WTC11 (cell line): Measurements from ENCODE around the gene C3orf49. TPM values are rescaled to one million over a fixed set of nuclear protein-coding genes. Genes with fewer than 3 reads are reported as not detected.

ENCODE experiments used
- ATAC-seq: fragments of 200-7000 bp; cut with Tn5 transposase; 2 replicates; pipeline ENCODE4 v1.10.0; 2021; ENCODE audit warnings: mild to moderate bottlenecking, moderate library complexity
- CTCF ChIA-PET: fragments of 300-600 bp; sonication (Branson Sonifier 250); formaldehyde crosslinking; loops from one replicate; lab custom pipeline; 2021; ENCODE audit warnings: antibody characterized with exemption; lab: Charles Lee
- POLR2A ChIA-PET: fragments of 350-600 bp; sonication (Branson Sonifier 250); formaldehyde crosslinking; loops from one replicate; lab custom pipeline; 2021; ENCODE audit warnings: antibody characterized with exemption; lab: Charles Lee
- DNase-seq: peaks from one replicate; pipeline ENCODE4 v3.0.0; 2021; ENCODE audit warnings: low spot score
- H3K27ac Mint-ChIP-seq: 2 replicates; pipeline ENCODE4 v1.8.0; 2021; ENCODE audit warnings: mixed read lengths
- H3K27me3 Mint-ChIP-seq: 2 replicates; pipeline ENCODE4 v1.8.0; 2021; ENCODE audit warnings: low read depth, mild to moderate bottlenecking, moderate library complexity, mixed read lengths
- H3K36me3 Mint-ChIP-seq: 2 replicates; pipeline ENCODE4 v1.8.0; 2021; ENCODE audit warnings: mixed read lengths
- H3K4me1 Mint-ChIP-seq: 2 replicates; pipeline ENCODE4 v1.8.0; 2022; ENCODE audit warnings: mixed read lengths
- H3K4me3 Mint-ChIP-seq: 2 replicates; pipeline ENCODE4 v1.8.0; 2021; ENCODE audit warnings: mild to moderate bottlenecking, moderate library complexity, mixed read lengths
- H3K9me3 Mint-ChIP-seq: 2 replicates; pipeline ENCODE4 v1.8.0; 2021; ENCODE audit warnings: mixed read lengths
- CREB1 ChIP-seq: sonication (generic); formaldehyde crosslinking; IDR thresholded peaks from 2 replicates; pipeline ENCODE4 v1.8.0; 2023; ENCODE audit warnings: mild to moderate bottlenecking, missing genetic modification reagents
- CTCF ChIP-seq: fragments of 200-600 bp; IDR thresholded peaks from 2 replicates; pipeline ENCODE4 v1.8.0; 2022; ENCODE audit warnings: antibody characterized with exemption
- EMX1 ChIP-seq: fragments of 250-450 bp; sonication (Bioruptor Pico); IDR thresholded peaks from 2 replicates; pipeline ENCODE4 v1.8.0; 2021; ENCODE audit warnings: mild to moderate bottlenecking
- ERG ChIP-seq: fragments of 250-450 bp; sonication (Bioruptor Pico); IDR thresholded peaks from 2 replicates; pipeline ENCODE4 v1.8.0; 2021; ENCODE audit warnings: mild to moderate bottlenecking
- GRHL2 ChIP-seq: fragments of 250-450 bp; sonication (Bioruptor Pico); IDR thresholded peaks from 2 replicates; pipeline ENCODE4 v1.8.0; 2022; ENCODE audit warnings: mild to moderate bottlenecking, moderate library complexity; ENCODE audit not compliant: insufficient replicate concordance, severe bottlenecking
- NFATC4 ChIP-seq: fragments of 250-450 bp; sonication (Bioruptor Pico); IDR thresholded peaks from 2 replicates; pipeline ENCODE4 v1.9.0; 2021; ENCODE audit warnings: mild to moderate bottlenecking
- SMAD4 ChIP-seq: sonication (generic); formaldehyde crosslinking; IDR thresholded peaks from 2 replicates; pipeline ENCODE4 v1.8.0; 2022; ENCODE audit warnings: mild to moderate bottlenecking, missing genetic modification reagents
- SP1 ChIP-seq: sonication (generic); formaldehyde crosslinking; conservative IDR thresholded peaks from 2 replicates; pipeline ENCODE4 v1.8.1; 2022; ENCODE audit warnings: missing genetic modification reagents
- TP53 ChIP-seq: sonication (generic); formaldehyde crosslinking; IDR thresholded peaks from 2 replicates; pipeline ENCODE4 v1.8.1; 2023; ENCODE audit warnings: mild to moderate bottlenecking, missing genetic modification reagents
- ZNF671 ChIP-seq: fragments of 250-450 bp; sonication (Bioruptor Pico); IDR thresholded peaks from 2 replicates; pipeline ENCODE4 v1.8.0; 2021; ENCODE audit warnings: mild to moderate bottlenecking
- total RNA-seq: library from RNA; stranded (reverse); gene quantifications from 3 replicates; pipeline ENCODE4 v1.2.3, GENCODE V29; 2021
- TF ChIP-seq, protein P1 (sequence below): sonication (generic); formaldehyde crosslinking; conservative IDR thresholded peaks from 2 replicates; pipeline ENCODE4 v1.8.1; 2022; ENCODE audit warnings: mild to moderate bottlenecking, missing genetic modification reagents
- TF ChIP-seq, protein P2 (sequence below): sonication (generic); formaldehyde crosslinking; IDR thresholded peaks from 2 replicates; pipeline ENCODE4 v1.8.1; 2022; ENCODE audit warnings: low read depth, missing genetic modification reagents, borderline replicate concordance
- TF ChIP-seq, protein P3 (sequence below): fragments of 250-450 bp; sonication (Bioruptor Pico); IDR thresholded peaks from 2 replicates; pipeline ENCODE4 v2.1.2; 2022; ENCODE audit warnings: mild to moderate bottlenecking, moderate library complexity
- TF ChIP-seq, protein P4 (sequence below): sonication (generic); formaldehyde crosslinking; IDR thresholded peaks from 2 replicates; pipeline ENCODE4 v1.8.1; 2023; ENCODE audit warnings: mild to moderate bottlenecking, missing genetic modification reagents, moderate library complexity
- TF ChIP-seq, protein P5 (sequence below): sonication (generic); formaldehyde crosslinking; IDR thresholded peaks from 2 replicates; pipeline ENCODE4 v1.8.1; 2022; ENCODE audit warnings: mild to moderate bottlenecking, missing genetic modification reagents, moderate library complexity, borderline replicate concordance
- TF ChIP-seq, protein P6 (sequence below): sonication (generic); formaldehyde crosslinking; IDR thresholded peaks from 2 replicates; pipeline ENCODE4 v1.8.0; 2022; ENCODE audit warnings: mild to moderate bottlenecking, missing genetic modification reagents
- TF ChIP-seq, protein P7 (sequence below): fragments of 250-450 bp; sonication (Bioruptor Pico); conservative IDR thresholded peaks from 2 replicates; pipeline ENCODE4 v1.9.0; 2021; ENCODE audit warnings: mild to moderate bottlenecking
- TF ChIP-seq, protein P8 (sequence below): sonication (generic); formaldehyde crosslinking; IDR thresholded peaks from 2 replicates; pipeline ENCODE4 v1.8.1; 2022; ENCODE audit warnings: missing genetic modification reagents, borderline replicate concordance

The C3orf49 gene
- total RNA-seq, 1 experiment from 2014 or later: not detected

DNA sequence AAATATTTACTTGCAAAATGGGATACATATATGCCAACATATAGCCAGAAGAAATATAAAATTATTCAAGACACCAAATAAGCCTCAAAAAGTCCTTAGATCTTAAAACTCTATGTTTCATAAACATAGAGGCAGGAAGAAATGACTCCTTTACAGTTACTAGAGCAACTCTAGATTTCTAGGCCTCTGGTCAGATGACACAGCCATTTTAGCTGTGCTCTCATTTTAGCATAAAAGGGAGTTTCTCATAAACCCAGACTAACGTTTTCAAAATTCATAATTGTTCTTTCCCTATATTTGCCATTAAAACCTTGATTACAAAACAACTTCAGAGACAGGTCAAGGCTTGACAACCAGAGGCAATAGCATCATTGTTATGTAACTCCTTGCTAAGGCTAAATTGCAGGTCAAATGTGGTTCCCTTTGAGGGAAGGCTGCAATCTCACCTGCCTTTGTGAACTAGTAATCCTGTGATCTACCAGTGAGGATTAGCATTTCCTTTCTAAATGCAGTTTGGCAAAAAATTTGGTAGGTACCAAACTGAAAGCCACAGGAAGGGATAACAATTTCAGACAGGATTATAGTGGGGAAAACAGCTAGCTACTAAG, 36.3 kb downstream of the C3orf49 start:
- H3K27me3 Mint-ChIP-seq: no peaks in the 10 kb centered on the region
- 0 out of 2 replicates have a peak overlapping the region, but pooled peaks have one; percentile 27 for H3K4me3 Mint-ChIP-seq
- CTCF ChIA-PET: no interaction called here
- H3K36me3 Mint-ChIP-seq: no peaks in the 10 kb centered on the region
- H3K4me1 Mint-ChIP-seq: peaks cover 47% of the 10 kb centered on the region
- H3K27ac Mint-ChIP-seq: peak overlapping the region; percentile 86
- DNase-seq (no peak), ATAC-seq (peak; percentile 86)
- H3K9me3 Mint-ChIP-seq: no peaks in the 10 kb centered on the region
- POLR2A ChIA-PET: no interaction called here
- TF ChIP-seq, protein P1, sequence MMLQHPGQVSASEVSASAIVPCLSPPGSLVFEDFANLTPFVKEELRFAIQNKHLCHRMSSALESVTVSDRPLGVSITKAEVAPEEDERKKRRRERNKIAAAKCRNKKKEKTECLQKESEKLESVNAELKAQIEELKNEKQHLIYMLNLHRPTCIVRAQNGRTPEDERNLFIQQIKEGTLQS (CRISPR knock-in tag): no peak
- TF ChIP-seq GRHL2 (CRISPR knock-in tag) (no peak), SP1 (no peak), ZNF671 (no peak), ERG (CRISPR knock-in tag) (no peak), EMX1 (CRISPR knock-in tag) (no peak), CREB1 (CRISPR knock-in tag) (no peak), CTCF (no peak), SMAD4 (CRISPR knock-in tag) (no peak), TP53 (CRISPR knock-in tag) (no peak), NFATC4 (CRISPR knock-in tag) (no peak)
- TF ChIP-seq, protein P2, sequence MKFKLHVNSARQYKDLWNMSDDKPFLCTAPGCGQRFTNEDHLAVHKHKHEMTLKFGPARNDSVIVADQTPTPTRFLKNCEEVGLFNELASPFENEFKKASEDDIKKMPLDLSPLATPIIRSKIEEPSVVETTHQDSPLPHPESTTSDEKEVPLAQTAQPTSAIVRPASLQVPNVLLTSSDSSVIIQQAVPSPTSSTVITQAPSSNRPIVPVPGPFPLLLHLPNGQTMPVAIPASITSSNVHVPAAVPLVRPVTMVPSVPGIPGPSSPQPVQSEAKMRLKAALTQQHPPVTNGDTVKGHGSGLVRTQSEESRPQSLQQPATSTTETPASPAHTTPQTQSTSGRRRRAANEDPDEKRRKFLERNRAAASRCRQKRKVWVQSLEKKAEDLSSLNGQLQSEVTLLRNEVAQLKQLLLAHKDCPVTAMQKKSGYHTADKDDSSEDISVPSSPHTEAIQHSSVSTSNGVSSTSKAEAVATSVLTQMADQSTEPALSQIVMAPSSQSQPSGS (CRISPR knock-in tag): no peak
- TF ChIP-seq, protein P3, sequence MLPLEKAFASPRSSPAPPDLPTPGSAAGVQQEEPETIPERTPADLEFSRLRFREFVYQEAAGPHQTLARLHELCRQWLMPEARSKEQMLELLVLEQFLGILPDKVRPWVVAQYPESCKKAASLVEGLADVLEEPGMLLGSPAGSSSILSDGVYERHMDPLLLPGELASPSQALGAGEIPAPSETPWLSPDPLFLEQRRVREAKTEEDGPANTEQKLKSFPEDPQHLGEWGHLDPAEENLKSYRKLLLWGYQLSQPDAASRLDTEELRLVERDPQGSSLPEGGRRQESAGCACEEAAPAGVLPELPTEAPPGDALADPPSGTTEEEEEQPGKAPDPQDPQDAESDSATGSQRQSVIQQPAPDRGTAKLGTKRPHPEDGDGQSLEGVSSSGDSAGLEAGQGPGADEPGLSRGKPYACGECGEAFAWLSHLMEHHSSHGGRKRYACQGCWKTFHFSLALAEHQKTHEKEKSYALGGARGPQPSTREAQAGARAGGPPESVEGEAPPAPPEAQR (CRISPR knock-in tag): no peak
- TF ChIP-seq, protein P4, sequence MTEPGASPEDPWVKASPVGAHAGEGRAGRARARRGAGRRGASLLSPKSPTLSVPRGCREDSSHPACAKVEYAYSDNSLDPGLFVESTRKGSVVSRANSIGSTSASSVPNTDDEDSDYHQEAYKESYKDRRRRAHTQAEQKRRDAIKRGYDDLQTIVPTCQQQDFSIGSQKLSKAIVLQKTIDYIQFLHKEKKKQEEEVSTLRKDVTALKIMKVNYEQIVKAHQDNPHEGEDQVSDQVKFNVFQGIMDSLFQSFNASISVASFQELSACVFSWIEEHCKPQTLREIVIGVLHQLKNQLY: no peak
- TF ChIP-seq, protein P5, sequence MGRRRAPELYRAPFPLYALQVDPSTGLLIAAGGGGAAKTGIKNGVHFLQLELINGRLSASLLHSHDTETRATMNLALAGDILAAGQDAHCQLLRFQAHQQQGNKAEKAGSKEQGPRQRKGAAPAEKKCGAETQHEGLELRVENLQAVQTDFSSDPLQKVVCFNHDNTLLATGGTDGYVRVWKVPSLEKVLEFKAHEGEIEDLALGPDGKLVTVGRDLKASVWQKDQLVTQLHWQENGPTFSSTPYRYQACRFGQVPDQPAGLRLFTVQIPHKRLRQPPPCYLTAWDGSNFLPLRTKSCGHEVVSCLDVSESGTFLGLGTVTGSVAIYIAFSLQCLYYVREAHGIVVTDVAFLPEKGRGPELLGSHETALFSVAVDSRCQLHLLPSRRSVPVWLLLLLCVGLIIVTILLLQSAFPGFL (CRISPR knock-in tag): no peak
- TF ChIP-seq, protein P6, sequence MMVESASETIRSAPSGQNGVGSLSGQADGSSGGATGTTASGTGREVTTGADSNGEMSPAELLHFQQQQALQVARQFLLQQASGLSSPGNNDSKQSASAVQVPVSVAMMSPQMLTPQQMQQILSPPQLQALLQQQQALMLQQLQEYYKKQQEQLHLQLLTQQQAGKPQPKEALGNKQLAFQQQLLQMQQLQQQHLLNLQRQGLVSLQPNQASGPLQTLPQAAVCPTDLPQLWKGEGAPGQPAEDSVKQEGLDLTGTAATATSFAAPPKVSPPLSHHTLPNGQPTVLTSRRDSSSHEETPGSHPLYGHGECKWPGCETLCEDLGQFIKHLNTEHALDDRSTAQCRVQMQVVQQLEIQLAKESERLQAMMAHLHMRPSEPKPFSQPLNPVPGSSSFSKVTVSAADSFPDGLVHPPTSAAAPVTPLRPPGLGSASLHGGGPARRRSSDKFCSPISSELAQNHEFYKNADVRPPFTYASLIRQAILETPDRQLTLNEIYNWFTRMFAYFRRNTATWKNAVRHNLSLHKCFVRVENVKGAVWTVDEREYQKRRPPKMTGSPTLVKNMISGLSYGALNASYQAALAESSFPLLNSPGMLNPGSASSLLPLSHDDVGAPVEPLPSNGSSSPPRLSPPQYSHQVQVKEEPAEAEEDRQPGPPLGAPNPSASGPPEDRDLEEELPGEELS: no peak
- TF ChIP-seq, protein P7, sequence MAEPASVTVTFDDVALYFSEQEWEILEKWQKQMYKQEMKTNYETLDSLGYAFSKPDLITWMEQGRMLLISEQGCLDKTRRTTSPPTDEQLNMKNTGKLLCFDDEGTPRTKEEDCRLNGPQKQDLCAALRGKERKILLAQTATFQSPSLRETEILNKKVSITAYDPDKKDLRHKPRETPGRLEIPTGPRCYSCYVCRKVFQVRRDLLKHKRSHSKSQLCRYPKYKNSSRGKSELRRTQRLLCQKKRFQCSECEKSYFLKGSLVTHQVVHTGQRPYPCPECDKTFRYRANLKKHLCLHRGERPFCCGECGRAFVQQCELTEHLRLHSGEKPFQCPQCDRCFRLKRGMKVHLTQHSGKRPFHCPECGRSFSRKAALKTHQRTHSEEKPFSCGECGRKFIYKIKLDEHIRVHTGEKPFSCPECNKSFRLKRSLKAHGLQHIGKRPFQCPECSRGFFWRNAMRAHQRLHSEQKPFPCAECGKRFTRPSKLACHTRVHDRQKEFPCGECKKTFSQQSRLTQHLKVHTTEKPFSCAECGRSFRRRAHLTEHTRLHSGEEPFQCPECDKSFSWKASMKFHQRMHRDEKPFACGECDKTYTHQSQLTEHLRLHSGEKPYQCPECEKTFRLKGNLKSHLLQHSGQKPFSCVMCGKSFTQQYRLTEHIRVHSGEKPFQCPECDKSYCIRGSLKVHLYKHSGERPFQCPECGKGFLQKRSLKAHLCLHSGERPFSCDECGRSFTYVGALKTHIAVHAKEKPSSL (CRISPR knock-in tag): no peak
- TF ChIP-seq, protein P8, sequence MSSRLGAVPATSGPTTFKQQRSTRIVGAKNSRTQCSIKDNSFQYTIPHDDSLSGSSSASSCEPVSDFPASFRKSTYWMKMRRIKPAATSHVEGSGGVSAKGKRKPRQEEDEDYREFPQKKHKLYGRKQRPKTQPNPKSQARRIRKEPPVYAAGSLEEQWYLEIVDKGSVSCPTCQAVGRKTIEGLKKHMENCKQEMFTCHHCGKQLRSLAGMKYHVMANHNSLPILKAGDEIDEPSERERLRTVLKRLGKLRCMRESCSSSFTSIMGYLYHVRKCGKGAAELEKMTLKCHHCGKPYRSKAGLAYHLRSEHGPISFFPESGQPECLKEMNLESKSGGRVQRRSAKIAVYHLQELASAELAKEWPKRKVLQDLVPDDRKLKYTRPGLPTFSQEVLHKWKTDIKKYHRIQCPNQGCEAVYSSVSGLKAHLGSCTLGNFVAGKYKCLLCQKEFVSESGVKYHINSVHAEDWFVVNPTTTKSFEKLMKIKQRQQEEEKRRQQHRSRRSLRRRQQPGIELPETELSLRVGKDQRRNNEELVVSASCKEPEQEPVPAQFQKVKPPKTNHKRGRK (CRISPR knock-in tag): no peak
